Right atrium auricular region (tissue), 2 donors: Measurements from ENCODE around the gene MOB2. TPM values are rescaled to one million over a fixed set of nuclear protein-coding genes. Genes with fewer than 3 reads are reported as not detected.
"Not testable (repeated sequence)": the region's sequence is repeated elsewhere in the genome, so short reads cannot be mapped to it uniquely, and the experiment has no call there.

Source experiments
- DNase-seq: peaks from one replicate; pipeline ENCODE4 v3.0.0-alpha.2; 2019; ENCODE audit warnings: low spot score
- H3K27ac ChIP-seq, 2 donors: fragments of 200-600 bp; sonication (generic); 1 replicate in 1 of 2; 2 replicates in 1 of 2; pipeline ENCODE4 v1.5.1; 2016 to 2019
- H3K27me3 ChIP-seq, 2 donors: fragments of 200-600 bp; sonication (generic); one replicate each; pipeline versions ENCODE4 v1.5.1 to v1.6.0; 2017 to 2019
- H3K36me3 ChIP-seq: fragments of 200-600 bp; sonication (generic); one replicate; pipeline ENCODE4 v1.5.1; 2016
- H3K4me1 ChIP-seq, 2 donors: fragments of 200-600 bp; sonication (generic); one replicate each; pipeline versions ENCODE4 v1.5.1 to v1.6.0; 2017 to 2019
- H3K4me3 ChIP-seq, 2 donors: fragments of 200-600 bp; sonication (generic); 1 replicate in 1 of 2; 2 replicates in 1 of 2; pipeline ENCODE4 v1.5.1; 2017 to 2019; ENCODE audit warnings: mild to moderate bottlenecking in 1 of 2, moderate library complexity in 1 of 2
- H3K9me3 ChIP-seq, 2 donors: fragments of 200-600 bp; sonication (generic); one replicate each; pipeline ENCODE4 v1.5.1; 2019
- total RNA-seq, 2 donors: library from RNA; depleted of rRNA; stranded (reverse); fragments of >200 nt; gene quantifications; one replicate each; pipeline ENCODE4 v1.1.0, GENCODE V29; 2016
- TF ChIP-seq, protein P1 (sequence below), 2 donors: fragments of 200-600 bp; sonication (generic); IDR thresholded peaks; one replicate each; pipeline ENCODE4 v1.5.1; 2019; ENCODE audit warnings: antibody characterized with exemption in 2 of 2

Gene MOB2
- total RNA-seq, 2 donors from 2014 or later: 22.0 to 27.9 TPM

GRCh38 chr11:1438261-1438966, 48.2 kb downstream of the MOB2 start:
- TF ChIP-seq, protein P1, sequence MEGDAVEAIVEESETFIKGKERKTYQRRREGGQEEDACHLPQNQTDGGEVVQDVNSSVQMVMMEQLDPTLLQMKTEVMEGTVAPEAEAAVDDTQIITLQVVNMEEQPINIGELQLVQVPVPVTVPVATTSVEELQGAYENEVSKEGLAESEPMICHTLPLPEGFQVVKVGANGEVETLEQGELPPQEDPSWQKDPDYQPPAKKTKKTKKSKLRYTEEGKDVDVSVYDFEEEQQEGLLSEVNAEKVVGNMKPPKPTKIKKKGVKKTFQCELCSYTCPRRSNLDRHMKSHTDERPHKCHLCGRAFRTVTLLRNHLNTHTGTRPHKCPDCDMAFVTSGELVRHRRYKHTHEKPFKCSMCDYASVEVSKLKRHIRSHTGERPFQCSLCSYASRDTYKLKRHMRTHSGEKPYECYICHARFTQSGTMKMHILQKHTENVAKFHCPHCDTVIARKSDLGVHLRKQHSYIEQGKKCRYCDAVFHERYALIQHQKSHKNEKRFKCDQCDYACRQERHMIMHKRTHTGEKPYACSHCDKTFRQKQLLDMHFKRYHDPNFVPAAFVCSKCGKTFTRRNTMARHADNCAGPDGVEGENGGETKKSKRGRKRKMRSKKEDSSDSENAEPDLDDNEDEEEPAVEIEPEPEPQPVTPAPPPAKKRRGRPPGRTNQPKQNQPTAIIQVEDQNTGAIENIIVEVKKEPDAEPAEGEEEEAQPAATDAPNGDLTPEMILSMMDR (IDR thresholded peaks at IDR 0.05): no peak
- Histone ChIP-seq H3K36me3 (no peaks in the 10 kb centered on the region), H3K9me3 (no peaks in the 10 kb centered on the region), H3K4me1 (peaks cover 0 to 36% of the 10 kb centered on the region in 2 donors), H3K27ac (no peak overlapping the region), H3K4me3 (no peak overlapping the region), H3K27me3 (no peaks in the 10 kb centered on the region)
- DNase-seq: no peak

- Histone ChIP-seq H3K27me3 (no peaks in the 10 kb centered on the region), H3K9me3 (no peaks in the 10 kb centered on the region)
These were observed 49.1 kb downstream of the MOB2 start for GRCh38 chr11:1437500-1437899.

DNA sequence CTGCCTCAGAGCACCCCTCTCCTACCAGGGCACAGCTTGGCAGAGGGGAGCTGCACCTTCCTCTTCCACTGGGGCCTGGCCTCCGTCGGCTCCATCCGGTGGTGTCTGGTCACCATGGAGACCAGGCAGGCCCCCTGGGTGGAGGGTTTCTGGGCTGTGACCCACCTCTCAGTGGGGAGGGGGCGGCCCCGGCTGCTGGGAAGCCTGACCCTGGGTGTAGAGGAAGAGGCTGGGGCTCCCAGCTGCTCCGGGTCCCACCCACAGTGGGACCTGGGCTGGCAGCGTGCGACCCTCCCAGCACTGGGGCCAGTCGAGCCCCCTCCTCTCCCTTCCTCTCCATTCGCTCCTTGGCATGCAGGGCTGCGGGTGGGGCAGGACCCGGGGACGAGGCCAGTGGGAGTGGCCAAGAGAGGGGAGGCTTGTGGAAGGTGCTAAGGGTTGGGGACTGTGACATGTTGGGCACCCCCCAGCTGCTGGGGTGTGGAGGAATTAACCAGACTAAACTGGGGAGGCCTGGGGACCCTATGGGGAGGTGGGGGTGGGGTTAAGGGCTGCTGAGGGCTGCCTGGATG, 50.0 kb downstream of the MOB2 start:
- no peak for DNase-seq
- TF ChIP-seq, protein P1 (IDR thresholded peaks at IDR 0.05): no peak
- H3K4me3 ChIP-seq: no peak overlapping the region
- H3K27ac ChIP-seq: no peak overlapping the region
- H3K27me3 ChIP-seq: no peaks in the 10 kb centered on the region
- no peaks in the 10 kb centered on the region for H3K9me3 ChIP-seq
- H3K36me3 ChIP-seq: no peaks in the 10 kb centered on the region
- H3K4me1 ChIP-seq: peaks cover 0 to 36% of the 10 kb centered on the region in 2 donors

More at GRCh38 chr11:1437500-1437899, 49.1 kb downstream of the MOB2 start:
- no peak for DNase-seq
- Histone ChIP-seq H3K36me3 (no peaks in the 10 kb centered on the region), H3K4me3 (no peak overlapping the region), H3K27ac (no peak overlapping the region), H3K4me1 (peaks cover 0 to 36% of the 10 kb centered on the region in 2 donors)
- TF ChIP-seq, protein P1 (IDR thresholded peaks at IDR 0.05): no peak

DNA sequence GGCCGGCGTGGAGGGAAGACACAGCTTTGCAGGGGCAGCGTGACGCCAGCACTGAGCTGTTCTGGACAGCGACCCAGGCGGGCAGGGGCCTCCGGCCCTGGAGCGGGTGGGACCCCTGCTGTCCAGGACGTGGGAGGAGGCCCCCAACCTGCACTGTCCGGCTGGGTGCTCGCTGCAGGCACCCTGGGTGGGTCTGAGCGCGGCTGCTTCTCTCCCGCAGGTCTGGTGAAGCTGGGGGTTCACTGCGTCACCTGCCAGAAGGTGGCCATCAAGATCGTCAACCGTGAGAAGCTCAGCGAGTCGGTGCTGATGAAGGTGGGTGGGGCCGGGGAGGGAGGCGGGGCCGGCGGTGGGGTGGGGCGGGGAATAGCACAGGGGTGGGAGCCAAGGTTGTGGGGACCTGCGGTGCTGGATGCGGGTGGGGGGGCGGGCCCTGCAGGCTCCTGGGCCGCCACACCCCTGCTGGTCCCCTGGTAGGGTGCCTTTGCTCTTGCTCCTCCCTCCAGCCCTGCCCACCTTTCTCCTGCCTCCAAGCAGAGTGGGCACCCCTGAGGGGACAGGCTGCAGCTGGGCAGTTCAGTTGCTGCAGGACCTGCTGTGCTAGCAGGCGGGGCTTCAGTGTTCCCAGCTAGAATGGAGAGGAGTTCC, 50.6 kb downstream of the MOB2 start:
- Histone ChIP-seq H3K27ac (no peak overlapping the region), H3K9me3 (no peaks in the 10 kb centered on the region), H3K4me3 (no peak overlapping the region), H3K27me3 (no peaks in the 10 kb centered on the region), H3K36me3 (no peaks in the 10 kb centered on the region), H3K4me1 (peaks cover 0 to 36% of the 10 kb centered on the region in 2 donors)
- TF ChIP-seq, protein P1 (IDR thresholded peaks at IDR 0.05): no peak
- no peak for DNase-seq

- not testable (repeated sequence) for H3K36me3 ChIP-seq, DNase-seq, H3K9me3 ChIP-seq, H3K27ac ChIP-seq, H3K27me3 ChIP-seq, H3K4me3 ChIP-seq
- peaks cover 0 to 36% of the 10 kb centered on the region in 2 donors for H3K4me1 ChIP-seq
These were observed 51.1 kb downstream of the MOB2 start for GRCh38 chr11:1435479-1435819.

DNA sequence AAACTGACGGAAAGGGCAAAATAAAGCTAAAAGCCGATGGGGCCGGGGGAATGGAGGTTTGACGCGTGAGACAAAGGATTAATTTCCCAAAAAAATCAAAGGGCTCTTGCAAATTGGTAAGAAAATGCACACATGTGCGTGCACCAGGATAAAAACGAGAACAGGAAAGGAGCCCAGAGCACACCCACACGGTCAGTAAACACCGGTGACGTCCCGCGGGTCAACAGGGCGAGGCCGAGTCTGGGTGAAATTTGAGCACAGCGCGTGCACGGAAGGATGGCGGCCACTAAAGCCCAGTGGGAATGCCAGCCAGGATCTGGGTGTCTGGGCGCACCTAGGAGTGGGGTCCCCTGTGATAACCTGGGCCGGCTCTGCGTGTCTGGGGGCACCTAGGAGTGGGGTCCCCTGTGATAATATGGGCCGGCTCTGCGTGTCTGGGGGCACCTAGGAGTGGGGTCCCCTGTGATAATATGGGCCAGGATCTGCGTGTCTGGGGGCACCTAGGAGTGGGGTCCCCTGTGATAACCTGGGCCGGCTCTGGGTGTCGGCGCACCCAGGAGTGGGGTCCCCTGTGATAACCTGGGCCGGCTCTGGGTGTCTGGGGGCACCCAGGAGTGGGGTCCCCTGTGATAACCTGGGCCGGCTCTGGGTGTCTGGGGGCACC, 52.5 kb downstream of the MOB2 start:
- Histone ChIP-seq H3K4me3 (no peak overlapping the region), H3K27me3 (no peaks in the 10 kb centered on the region), H3K4me1 (peaks cover 0 to 32% of the 10 kb centered on the region in 2 donors), H3K36me3 (no peaks in the 10 kb centered on the region), H3K9me3 (no peaks in the 10 kb centered on the region), H3K27ac (no peak overlapping the region)
- DNase-seq: no peak
- TF ChIP-seq, protein P1 (IDR thresholded peaks at IDR 0.05): no peak
